Measurements from ENCODE around the gene RFX6.

The RFX6 gene

DNA sequence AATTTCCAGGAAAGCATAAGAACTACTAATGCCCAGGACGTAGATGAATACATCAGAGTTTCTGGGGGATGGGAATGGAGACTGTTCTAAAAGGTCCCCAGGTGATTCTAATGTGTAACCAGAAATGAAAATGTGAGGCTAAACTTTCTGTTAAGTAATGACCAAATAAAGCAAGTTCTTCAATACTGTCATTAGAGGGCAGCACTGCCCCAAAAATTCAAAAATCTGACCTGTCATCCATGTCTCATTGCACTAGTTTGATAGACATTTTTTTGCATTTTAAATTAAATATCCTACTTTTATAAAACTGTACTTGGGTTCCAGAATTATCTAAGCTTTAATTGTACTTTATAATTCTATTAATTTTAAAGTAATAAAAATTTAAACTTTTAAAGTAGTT, 94.9 kb downstream of the RFX6 start:
- DNase-seq, result peak; percentile 52 to 66

DNA sequence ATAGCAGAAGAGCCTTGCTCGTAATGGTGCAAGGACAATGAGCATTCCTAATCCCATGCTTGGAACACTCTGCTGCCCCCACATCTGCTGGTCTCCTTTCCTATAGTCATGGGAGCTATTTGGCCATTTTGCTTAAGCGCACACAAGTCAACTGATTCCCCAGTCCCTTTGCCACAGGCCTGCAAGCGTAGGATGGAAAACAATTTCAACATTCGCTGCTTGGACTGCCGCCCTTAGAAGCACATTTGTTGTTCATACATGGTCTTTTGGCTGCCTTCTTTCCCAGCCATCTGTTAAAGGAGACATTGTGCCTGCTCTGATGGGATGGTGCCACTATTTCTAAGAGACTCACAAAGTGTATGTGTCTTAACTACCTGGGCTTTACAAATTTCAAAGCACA, 96.9 kb downstream of the RFX6 start:
- no peak for DNase-seq

DNA sequence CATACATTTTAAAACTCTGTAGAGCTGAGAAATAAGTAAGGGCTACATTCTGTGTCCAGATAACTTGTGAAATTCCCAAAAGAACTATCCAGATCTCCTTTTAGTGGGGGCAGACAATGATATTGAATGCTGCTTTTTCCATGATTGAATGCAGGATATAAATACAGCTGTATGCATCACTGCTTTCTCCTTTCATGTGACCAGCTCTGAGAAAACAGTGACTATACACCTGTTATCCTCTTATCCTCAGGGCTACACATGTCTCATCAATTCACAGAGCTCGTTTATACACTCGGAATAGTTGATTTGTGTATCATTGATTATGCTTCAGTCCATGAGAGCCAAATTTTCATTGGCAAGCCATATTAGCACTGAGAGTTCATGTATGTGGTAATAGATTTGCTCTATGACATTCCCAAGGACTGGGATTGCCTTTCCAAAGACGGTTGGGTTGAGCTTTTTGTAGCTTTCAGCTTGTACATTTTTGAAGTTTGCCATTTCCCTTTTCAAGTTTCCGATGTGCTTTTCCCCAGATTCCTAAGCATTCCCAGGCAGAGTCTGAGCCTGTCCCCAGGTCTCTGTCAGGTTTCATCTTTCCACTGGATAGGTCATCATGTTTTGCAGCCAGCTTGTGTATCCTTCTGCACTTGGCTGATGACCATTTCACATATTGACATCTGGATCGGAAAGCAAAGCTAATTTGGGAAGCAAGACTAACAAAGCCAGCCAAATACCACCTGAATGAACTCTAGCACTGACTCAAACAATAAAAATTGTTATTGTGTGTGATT, 97.7 kb downstream of the RFX6 start:
- DNase-seq, result no peak

DNA sequence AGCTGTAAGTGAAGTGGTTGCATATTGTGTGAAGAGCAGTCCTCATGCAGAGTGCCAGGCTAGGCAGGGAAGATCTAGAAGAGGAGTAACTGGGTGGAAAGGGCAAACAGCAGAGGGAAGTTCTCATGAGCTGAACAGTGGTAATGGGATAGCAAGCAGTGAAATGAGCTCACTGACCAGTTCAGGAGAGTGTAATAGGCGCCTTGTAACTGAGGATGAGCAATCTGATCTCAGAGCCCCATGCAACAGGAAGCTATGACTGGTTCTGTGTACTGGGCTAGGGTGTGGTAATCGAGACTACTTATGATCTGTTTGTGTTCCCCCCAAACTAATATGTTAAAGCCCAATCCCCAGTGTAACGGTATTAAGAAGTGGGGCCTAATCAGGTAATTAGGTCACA, 98.6 kb downstream of the RFX6 start:
- DNase-seq, result no peak

DNA sequence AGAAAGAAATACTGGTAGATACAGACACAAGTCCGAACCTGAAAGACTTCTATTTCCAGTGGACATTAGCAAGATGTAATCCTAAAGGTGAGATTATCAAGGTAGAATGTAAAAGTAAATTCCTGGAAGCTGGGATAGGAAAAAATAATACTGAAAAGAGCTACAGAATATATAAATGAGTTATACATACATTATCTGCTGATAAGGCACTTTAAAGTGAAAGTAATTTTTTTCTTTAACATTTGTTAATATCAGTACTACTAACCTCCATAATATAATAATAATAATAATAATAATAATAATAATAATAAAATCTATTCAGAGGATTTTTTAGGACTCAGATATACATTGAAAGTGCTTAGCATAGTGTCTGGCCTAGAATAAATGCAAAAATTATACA, 102.5 kb downstream of the RFX6 start:
- no peak for DNase-seq

Measured in AML-193 (cell line).